ENCODE data around the gene KIF26B.

GRCh38 chr1:245530937-245531336 is 376.2 kb downstream of the KIF26B start:
- TF ChIP-seq, protein P1, sequence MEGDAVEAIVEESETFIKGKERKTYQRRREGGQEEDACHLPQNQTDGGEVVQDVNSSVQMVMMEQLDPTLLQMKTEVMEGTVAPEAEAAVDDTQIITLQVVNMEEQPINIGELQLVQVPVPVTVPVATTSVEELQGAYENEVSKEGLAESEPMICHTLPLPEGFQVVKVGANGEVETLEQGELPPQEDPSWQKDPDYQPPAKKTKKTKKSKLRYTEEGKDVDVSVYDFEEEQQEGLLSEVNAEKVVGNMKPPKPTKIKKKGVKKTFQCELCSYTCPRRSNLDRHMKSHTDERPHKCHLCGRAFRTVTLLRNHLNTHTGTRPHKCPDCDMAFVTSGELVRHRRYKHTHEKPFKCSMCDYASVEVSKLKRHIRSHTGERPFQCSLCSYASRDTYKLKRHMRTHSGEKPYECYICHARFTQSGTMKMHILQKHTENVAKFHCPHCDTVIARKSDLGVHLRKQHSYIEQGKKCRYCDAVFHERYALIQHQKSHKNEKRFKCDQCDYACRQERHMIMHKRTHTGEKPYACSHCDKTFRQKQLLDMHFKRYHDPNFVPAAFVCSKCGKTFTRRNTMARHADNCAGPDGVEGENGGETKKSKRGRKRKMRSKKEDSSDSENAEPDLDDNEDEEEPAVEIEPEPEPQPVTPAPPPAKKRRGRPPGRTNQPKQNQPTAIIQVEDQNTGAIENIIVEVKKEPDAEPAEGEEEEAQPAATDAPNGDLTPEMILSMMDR (conservative IDR thresholded peaks at IDR 0.05; ENCODE audit: low read length): no peak
- TF ChIP-seq EZH2phosphoT487 (IDR thresholded peaks at IDR 0.05; ENCODE audit: borderline replicate concordance): no peak

All from Loucy (cell line).